Heart left ventricle (tissue), 13 donors: ENCODE results near the gene DNAH14.

Experiments used
- POLR2A ChIP-seq, 2 donors: fragments of 450-650 bp; IDR thresholded peaks; one replicate each; pipeline ENCODE4 v1.6.1; 2017; ENCODE audit warnings: antibody characterized with exemption in 2 of 2, mild to moderate bottlenecking in 2 of 2, moderate library complexity in 2 of 2
- TF ChIP-seq, protein P1 (sequence below), 12 donors: fragments of 200-600 bp; sonication (generic) in 4 of 12; IDR thresholded peaks; one replicate each; pipeline versions ENCODE4 v1.5.0 to v1.8.0; 2018 to 2022; ENCODE audit warnings: antibody characterized with exemption in 12 of 12, mild to moderate bottlenecking in 5 of 12
- donor health status: ischemic (EF 13 %, LVEDD 7.1; RV severe dilation, severe dysfunction).
- donor health status: DM: no; HTN: yes; CAD: no.
- donor health status: DM: no; HTN: no; CAD: no.
- donor health status: ischemic (EF 25% LVEDD 6.9; RV normal size, moderate dysfunction).
- donor health status: ischemic (EF 25% LVEDD 5.7; RV mildly dilated, moderate dysfunction).
- donor health status: ischemic (EF 35%, LVEDD 5.7; RV mildly dilated, moderate dysfunction).
- donor health status: nonischemic (EF 11% LVEDD 7.7; RV severe dilation, severe dysfunction).
- donor health status: DM: yes; HTN: yes; CAD: no.
- donor health status: PGD.
- donor health status: ischemic (EF 29% LVEDD 5.4; RV normal size, mild dysfunction).
- donor health status: nonischemic (EF 23%, LVEDD 6.1; RV moderate dilation, normal function).

DNA sequence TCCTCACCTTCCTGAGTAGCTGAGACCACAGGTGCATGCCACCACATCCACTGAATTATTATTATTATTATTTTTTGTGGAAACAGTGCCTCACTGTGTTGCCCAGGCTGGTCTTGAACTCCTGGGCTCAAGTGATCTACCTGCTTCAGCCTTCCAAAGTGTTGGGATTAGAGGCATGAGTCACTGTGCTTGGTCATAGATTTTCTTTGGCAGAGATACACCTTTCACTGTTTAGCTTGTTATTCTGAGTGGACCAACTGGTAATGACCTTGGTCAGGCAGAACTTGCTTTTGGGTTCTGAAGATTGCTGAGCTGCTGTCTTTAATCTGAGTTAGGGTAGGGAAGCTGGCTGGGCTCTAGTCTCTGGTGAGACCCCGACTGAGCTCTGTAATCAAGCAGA is 66.8 kb downstream of the DNAH14 start:
- TF ChIP-seq, protein P1, sequence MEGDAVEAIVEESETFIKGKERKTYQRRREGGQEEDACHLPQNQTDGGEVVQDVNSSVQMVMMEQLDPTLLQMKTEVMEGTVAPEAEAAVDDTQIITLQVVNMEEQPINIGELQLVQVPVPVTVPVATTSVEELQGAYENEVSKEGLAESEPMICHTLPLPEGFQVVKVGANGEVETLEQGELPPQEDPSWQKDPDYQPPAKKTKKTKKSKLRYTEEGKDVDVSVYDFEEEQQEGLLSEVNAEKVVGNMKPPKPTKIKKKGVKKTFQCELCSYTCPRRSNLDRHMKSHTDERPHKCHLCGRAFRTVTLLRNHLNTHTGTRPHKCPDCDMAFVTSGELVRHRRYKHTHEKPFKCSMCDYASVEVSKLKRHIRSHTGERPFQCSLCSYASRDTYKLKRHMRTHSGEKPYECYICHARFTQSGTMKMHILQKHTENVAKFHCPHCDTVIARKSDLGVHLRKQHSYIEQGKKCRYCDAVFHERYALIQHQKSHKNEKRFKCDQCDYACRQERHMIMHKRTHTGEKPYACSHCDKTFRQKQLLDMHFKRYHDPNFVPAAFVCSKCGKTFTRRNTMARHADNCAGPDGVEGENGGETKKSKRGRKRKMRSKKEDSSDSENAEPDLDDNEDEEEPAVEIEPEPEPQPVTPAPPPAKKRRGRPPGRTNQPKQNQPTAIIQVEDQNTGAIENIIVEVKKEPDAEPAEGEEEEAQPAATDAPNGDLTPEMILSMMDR (IDR thresholded peaks at IDR 0.05) = no peak
- no peak for TF ChIP-seq POLR2A (IDR thresholded peaks at IDR 0.05)
